Ascending aorta (tissue), 2 donors: ENCODE results near the gene SNAI1. TPM values are rescaled to one million over a fixed set of nuclear protein-coding genes. Genes with fewer than 3 reads are reported as not detected.

Source experiments
- DNase-seq, 2 donors: peaks; one replicate each; pipeline ENCODE4 v3.0.0-alpha.2; 2019; ENCODE audit warnings: low spot score in 2 of 2
- H3K27ac ChIP-seq, 2 donors: fragments of 200-600 bp; sonication (generic); one replicate each; pipeline ENCODE4 v1.5.1; 2016 to 2017; ENCODE audit warnings: mild to moderate bottlenecking in 1 of 2
- H3K27me3 ChIP-seq: fragments of 200-600 bp; sonication (generic); one replicate; pipeline ENCODE4 v1.5.1; 2017
- H3K36me3 ChIP-seq, 2 donors: fragments of 200-600 bp; sonication (generic); one replicate each; pipeline ENCODE4 v1.5.1; 2016
- H3K4me1 ChIP-seq, 2 donors: fragments of 200-600 bp; sonication (generic); one replicate each; pipeline ENCODE4 v1.5.1; 2016 to 2017; ENCODE audit warnings: mild to moderate bottlenecking in 1 of 2
- H3K4me3 ChIP-seq, 2 donors: fragments of 200-600 bp; sonication (generic); one replicate each; pipeline ENCODE4 v1.5.1; 2016 to 2017; ENCODE audit warnings: mild to moderate bottlenecking in 1 of 2
- H3K9me3 ChIP-seq, 2 donors: fragments of 200-600 bp; sonication (generic); one replicate each; pipeline ENCODE4 v1.5.1; 2016
- CTCF ChIP-seq, 3 experiments: fragments of 200-600 bp in 2 of 3; fragments of 450-650 bp in 1 of 3; sonication (generic) in 2 of 3; IDR thresholded peaks; one replicate each; pipeline ENCODE4 v1.5.1; 2016 to 2019; ENCODE audit warnings: antibody characterized with exemption in 3 of 3, mild to moderate bottlenecking in 1 of 3, moderate library complexity in 1 of 3
- intact Hi-C: fragments of 100-400 bp; cut with DNase I; formaldehyde crosslinking; loops from one replicate; pipeline ENCODE4 v1.15.1; 2023
- total RNA-seq: library from RNA; depleted of rRNA; stranded (reverse); fragments of >200 nt; gene quantifications from one replicate; pipeline ENCODE4 v1.1.0, GENCODE V29; 2016

SNAI1 gene
- total RNA-seq, 1 donor from 2014 or later: 64.4 TPM

DNA sequence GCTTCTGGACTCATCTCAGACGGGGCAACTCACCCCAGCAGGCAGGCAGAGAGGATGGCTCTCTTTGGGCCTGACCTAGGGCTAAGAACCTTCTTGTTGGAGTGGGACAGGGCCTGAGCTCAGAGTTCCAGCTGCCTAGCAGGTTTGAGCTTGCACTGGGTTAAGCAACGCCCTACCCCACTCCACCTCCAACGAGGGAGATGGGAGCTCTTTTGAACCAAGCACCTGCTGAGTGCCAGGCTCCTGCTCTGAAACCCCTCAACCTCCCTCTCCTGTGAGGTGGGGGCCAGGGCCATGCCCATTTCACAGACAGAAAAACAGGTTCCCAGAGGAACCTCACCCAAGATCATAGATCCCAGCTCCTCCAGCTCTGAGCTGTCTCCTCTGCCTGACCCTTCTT, 54.3 kb downstream of the SNAI1 start:
- no peak for TF ChIP-seq CTCF (IDR thresholded peaks at IDR 0.05)
- Histone ChIP-seq H3K4me1 (peaks cover 11 to 22% of the 10 kb centered on the region in 2 donors), H3K27me3 (no peaks in the 10 kb centered on the region), H3K36me3 (no peaks in the 10 kb centered on the region), H3K27ac (no peak overlapping the region), H3K4me3 (no peak overlapping the region), H3K9me3 (no peaks in the 10 kb centered on the region)
- intact Hi-C loops: loop anchor here (10.0 kb wide), 1 partner anchor 172 kb away; no protein-coding TSS in a partner anchor
- no peak for DNase-seq

GRCh38 chr20:50037575-50037974, 54.8 kb downstream of the SNAI1 start:
- no peaks in the 10 kb centered on the region for H3K9me3 ChIP-seq
- H3K36me3 ChIP-seq: no peaks in the 10 kb centered on the region
- no peak overlapping the region for H3K4me3 ChIP-seq
- peaks cover 11 to 22% of the 10 kb centered on the region in 2 donors for H3K4me1 ChIP-seq
- H3K27ac ChIP-seq: no peak overlapping the region
- no peaks in the 10 kb centered on the region for H3K27me3 ChIP-seq
- intact Hi-C loops: loop anchor here (10.0 kb wide), 1 partner anchor 173 kb away; no protein-coding TSS in a partner anchor
- DNase-seq: no peak
- TF ChIP-seq CTCF (IDR thresholded peaks at IDR 0.05): no peak

GRCh38 chr20:50038169-50038568, 55.4 kb downstream of the SNAI1 start:
- no peaks in the 10 kb centered on the region for H3K9me3 ChIP-seq
- no peaks in the 10 kb centered on the region for H3K27me3 ChIP-seq
- H3K4me3 ChIP-seq: no peak overlapping the region
- no peak for TF ChIP-seq CTCF (IDR thresholded peaks at IDR 0.05)
- H3K36me3 ChIP-seq: no peaks in the 10 kb centered on the region
- H3K27ac ChIP-seq: no peak overlapping the region
- peaks cover 11 to 17% of the 10 kb centered on the region in 2 donors for H3K4me1 ChIP-seq
- intact Hi-C loops: loop anchor here (10.0 kb wide), 1 partner anchor 173 kb away; no protein-coding TSS in a partner anchor
- no peak for DNase-seq

Other genes starting within 250 kb of the SNAI1 start
- 9.7 TPM for gene SLC9A8, start 170.2 kb upstream of the SNAI1 start, total RNA-seq
- gene SPATA2, start 67.5 kb upstream of the SNAI1 start, total RNA-seq: 7.6 TPM
- gene RNF114, start 46.6 kb upstream of the SNAI1 start, total RNA-seq: 77.0 TPM
- gene UBE2V1, start 130.2 kb downstream of the SNAI1 start, total RNA-seq: 39.4 TPM
- 23.9 TPM for gene PEDS1, start 170.7 kb downstream of the SNAI1 start, total RNA-seq
- gene CEBPB, start 207.8 kb downstream of the SNAI1 start, total RNA-seq: 360 TPM